ENCODE measurements around the gene WAC.

The WAC gene

GRCh38 chr10:28620251-28620650 lies 87.3 kb downstream of the WAC start:
- no peaks in the 10 kb centered on the region for H3K9me2 ChIP-seq (ENCODE audit: low read depth, low read length)
- peaks cover 6% of the 10 kb centered on the region; the same call in 1 of the 2 replicates for H3F3A ChIP-seq (ENCODE audit: insufficient read depth, low read length)
- H3K27me3 ChIP-seq (ENCODE audit: insufficient read depth, low read length) = no peaks in the 10 kb centered on the region
- no peak overlapping the region for H3K4me2 ChIP-seq (ENCODE audit: low read length)
- no peaks in the 10 kb centered on the region for H4K20me1 ChIP-seq (ENCODE audit: insufficient read depth, low read length)
- no peak overlapping the region for H3K27ac ChIP-seq (ENCODE audit: low read depth, low read length, poor library complexity, severe bottlenecking)
- no peak overlapping the region for H3K9ac ChIP-seq (ENCODE audit: low read length)
- no peak for TF ChIP-seq EZH2 (IDR thresholded peaks at IDR 0.05; ENCODE audit: borderline replicate concordance, low read length)
- TF ChIP-seq, protein P1, sequence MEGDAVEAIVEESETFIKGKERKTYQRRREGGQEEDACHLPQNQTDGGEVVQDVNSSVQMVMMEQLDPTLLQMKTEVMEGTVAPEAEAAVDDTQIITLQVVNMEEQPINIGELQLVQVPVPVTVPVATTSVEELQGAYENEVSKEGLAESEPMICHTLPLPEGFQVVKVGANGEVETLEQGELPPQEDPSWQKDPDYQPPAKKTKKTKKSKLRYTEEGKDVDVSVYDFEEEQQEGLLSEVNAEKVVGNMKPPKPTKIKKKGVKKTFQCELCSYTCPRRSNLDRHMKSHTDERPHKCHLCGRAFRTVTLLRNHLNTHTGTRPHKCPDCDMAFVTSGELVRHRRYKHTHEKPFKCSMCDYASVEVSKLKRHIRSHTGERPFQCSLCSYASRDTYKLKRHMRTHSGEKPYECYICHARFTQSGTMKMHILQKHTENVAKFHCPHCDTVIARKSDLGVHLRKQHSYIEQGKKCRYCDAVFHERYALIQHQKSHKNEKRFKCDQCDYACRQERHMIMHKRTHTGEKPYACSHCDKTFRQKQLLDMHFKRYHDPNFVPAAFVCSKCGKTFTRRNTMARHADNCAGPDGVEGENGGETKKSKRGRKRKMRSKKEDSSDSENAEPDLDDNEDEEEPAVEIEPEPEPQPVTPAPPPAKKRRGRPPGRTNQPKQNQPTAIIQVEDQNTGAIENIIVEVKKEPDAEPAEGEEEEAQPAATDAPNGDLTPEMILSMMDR (IDR thresholded peaks at IDR 0.05; ENCODE audit: low read length) = no peak
- H3K4me1 ChIP-seq (ENCODE audit: insufficient read depth, low read length, severe bottlenecking) = no peaks in the 10 kb centered on the region
- no peak overlapping the region for H2AFZ ChIP-seq (ENCODE audit: low read length)
- H3K36me3 ChIP-seq (ENCODE audit: insufficient read depth, low read length) = peaks cover 59% of the 10 kb centered on the region
- H3K79me2 ChIP-seq (ENCODE audit: insufficient read depth, low read length) = no peaks in the 10 kb centered on the region
- H3K9me3 ChIP-seq (ENCODE audit: low read length) = no peaks in the 10 kb centered on the region
- no peak overlapping the region for H3K4me3 ChIP-seq (ENCODE audit: low read depth, low read length, poor library complexity, severe bottlenecking)

DNA sequence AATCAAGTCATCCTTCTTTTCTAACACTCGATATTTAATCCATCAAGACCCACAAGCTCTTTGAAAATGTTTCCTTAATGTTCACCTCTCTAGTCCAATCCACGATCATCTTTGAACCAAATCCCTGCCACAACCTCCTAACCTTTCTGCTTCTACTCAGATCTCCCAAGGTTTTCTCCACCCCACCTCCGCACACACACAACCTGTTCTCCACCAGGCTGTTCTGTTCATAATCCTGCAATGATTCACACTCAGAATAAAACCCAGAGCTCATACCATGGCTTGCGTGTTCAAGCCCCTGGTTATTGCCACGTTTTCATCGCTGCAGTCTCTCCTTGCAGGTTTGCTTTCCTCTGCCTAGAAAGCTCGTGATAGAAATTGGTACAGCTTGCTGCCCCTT lies 90.6 kb downstream of the WAC start:
- no peak for TF ChIP-seq EZH2 (IDR thresholded peaks at IDR 0.05; ENCODE audit: borderline replicate concordance, low read length)
- TF ChIP-seq, protein P1 (IDR thresholded peaks at IDR 0.05; ENCODE audit: low read length) = no peak
- Histone ChIP-seq H4K20me1 (ENCODE audit: insufficient read depth, low read length) (no peaks in the 10 kb centered on the region), H3K4me3 (ENCODE audit: low read depth, low read length, poor library complexity, severe bottlenecking) (no peak overlapping the region), H2AFZ (ENCODE audit: low read length) (no peak overlapping the region), H3K79me2 (ENCODE audit: insufficient read depth, low read length) (no peaks in the 10 kb centered on the region), H3K4me1 (ENCODE audit: insufficient read depth, low read length, severe bottlenecking) (no peaks in the 10 kb centered on the region), H3K9me2 (ENCODE audit: low read depth, low read length) (no peaks in the 10 kb centered on the region), H3K9me3 (ENCODE audit: low read length) (no peaks in the 10 kb centered on the region), H3F3A (ENCODE audit: insufficient read depth, low read length) (peaks cover 6% of the 10 kb centered on the region; the same call in 1 of the 2 replicates), H3K4me2 (ENCODE audit: low read length) (no peak overlapping the region), H3K27ac (ENCODE audit: low read depth, low read length, poor library complexity, severe bottlenecking) (no peak overlapping the region), H3K36me3 (ENCODE audit: insufficient read depth, low read length) (peaks cover 27% of the 10 kb centered on the region), H3K9ac (ENCODE audit: low read length) (no peak overlapping the region), H3K27me3 (ENCODE audit: insufficient read depth, low read length) (no peaks in the 10 kb centered on the region)

DNA sequence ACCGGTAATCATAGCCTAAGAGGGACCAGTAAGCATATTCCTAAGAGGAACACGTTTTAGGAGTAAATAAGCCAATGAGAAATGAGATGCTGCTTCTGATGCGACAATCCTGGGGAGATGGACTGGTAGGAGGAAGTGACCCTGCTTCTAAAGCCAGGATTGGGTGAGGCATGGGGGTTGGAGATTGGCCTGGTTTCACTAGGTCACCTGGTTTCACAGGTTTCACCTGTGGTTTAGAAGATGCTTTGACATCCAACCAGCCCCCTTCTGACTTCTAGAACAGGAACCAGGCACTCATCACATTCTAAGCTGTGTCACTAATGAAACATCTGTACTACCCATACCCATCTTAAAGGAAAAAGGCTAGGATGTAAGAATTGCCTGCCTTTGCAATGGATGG lies 91.4 kb downstream of the WAC start:
- Histone ChIP-seq H3K36me3 (ENCODE audit: insufficient read depth, low read length) (peaks cover 23% of the 10 kb centered on the region), H3K4me3 (ENCODE audit: low read depth, low read length, poor library complexity, severe bottlenecking) (no peak overlapping the region), H4K20me1 (ENCODE audit: insufficient read depth, low read length) (no peaks in the 10 kb centered on the region), H3K4me2 (ENCODE audit: low read length) (no peak overlapping the region), H3F3A (ENCODE audit: insufficient read depth, low read length) (peaks cover 6% of the 10 kb centered on the region; the same call in 1 of the 2 replicates), H3K9me3 (ENCODE audit: low read length) (no peaks in the 10 kb centered on the region), H3K9me2 (ENCODE audit: low read depth, low read length) (no peaks in the 10 kb centered on the region), H3K4me1 (ENCODE audit: insufficient read depth, low read length, severe bottlenecking) (no peaks in the 10 kb centered on the region), H2AFZ (ENCODE audit: low read length) (no peak overlapping the region), H3K27me3 (ENCODE audit: insufficient read depth, low read length) (no peaks in the 10 kb centered on the region), H3K79me2 (ENCODE audit: insufficient read depth, low read length) (no peaks in the 10 kb centered on the region), H3K9ac (ENCODE audit: low read length) (no peak overlapping the region), H3K27ac (ENCODE audit: low read depth, low read length, poor library complexity, severe bottlenecking) (no peak overlapping the region)
- TF ChIP-seq, protein P1 (IDR thresholded peaks at IDR 0.05; ENCODE audit: low read length) = no peak
- no peak for TF ChIP-seq EZH2 (IDR thresholded peaks at IDR 0.05; ENCODE audit: borderline replicate concordance, low read length)
